WTC11 (cell line): Measurements from ENCODE around the gene LHPP. TPM values are rescaled to one million over a fixed set of nuclear protein-coding genes. Genes with fewer than 3 reads are reported as not detected.

ENCODE experiments used
- ATAC-seq: fragments of 200-7000 bp; cut with Tn5 transposase; 2 replicates; pipeline ENCODE4 v1.10.0; 2021; ENCODE audit warnings: mild to moderate bottlenecking, moderate library complexity
- CTCF ChIA-PET: fragments of 300-600 bp; sonication (Branson Sonifier 250); formaldehyde crosslinking; loops from one replicate; lab custom pipeline; 2021; ENCODE audit warnings: antibody characterized with exemption; lab: Charles Lee
- POLR2A ChIA-PET: fragments of 350-600 bp; sonication (Branson Sonifier 250); formaldehyde crosslinking; loops from one replicate; lab custom pipeline; 2021; ENCODE audit warnings: antibody characterized with exemption; lab: Charles Lee
- DNase-seq: peaks from one replicate; pipeline ENCODE4 v3.0.0; 2021; ENCODE audit warnings: low spot score
- H3K27ac Mint-ChIP-seq: 2 replicates; pipeline ENCODE4 v1.8.0; 2021; ENCODE audit warnings: mixed read lengths
- H3K27me3 Mint-ChIP-seq: 2 replicates; pipeline ENCODE4 v1.8.0; 2021; ENCODE audit warnings: low read depth, mild to moderate bottlenecking, moderate library complexity, mixed read lengths
- H3K36me3 Mint-ChIP-seq: 2 replicates; pipeline ENCODE4 v1.8.0; 2021; ENCODE audit warnings: mixed read lengths
- H3K4me1 Mint-ChIP-seq: 2 replicates; pipeline ENCODE4 v1.8.0; 2022; ENCODE audit warnings: mixed read lengths
- H3K4me3 Mint-ChIP-seq: 2 replicates; pipeline ENCODE4 v1.8.0; 2021; ENCODE audit warnings: mild to moderate bottlenecking, moderate library complexity, mixed read lengths
- H3K9me3 Mint-ChIP-seq: 2 replicates; pipeline ENCODE4 v1.8.0; 2021; ENCODE audit warnings: mixed read lengths
- E2F1 ChIP-seq: sonication (generic); formaldehyde crosslinking; IDR thresholded peaks from 2 replicates; pipeline ENCODE4 v1.8.0; 2022; ENCODE audit warnings: mild to moderate bottlenecking, missing genetic modification reagents
- EMX1 ChIP-seq: fragments of 250-450 bp; sonication (Bioruptor Pico); IDR thresholded peaks from 2 replicates; pipeline ENCODE4 v1.8.0; 2021; ENCODE audit warnings: mild to moderate bottlenecking
- FOXP1 ChIP-seq: sonication (generic); formaldehyde crosslinking; IDR thresholded peaks from 2 replicates; pipeline ENCODE4 v1.8.0; 2022; ENCODE audit warnings: missing genetic modification reagents, mild to moderate bottlenecking, moderate library complexity, borderline replicate concordance
- GTF2I ChIP-seq: fragments of 250-450 bp; sonication (Bioruptor Pico); conservative IDR thresholded peaks from 2 replicates; pipeline ENCODE4 v1.4.0; 2021; ENCODE audit warnings: mild to moderate bottlenecking
- IRF1 ChIP-seq: sonication (generic); formaldehyde crosslinking; IDR thresholded peaks from 2 replicates; pipeline ENCODE4 v1.8.0; 2023; ENCODE audit warnings: missing genetic modification reagents
- JUN ChIP-seq: sonication (generic); formaldehyde crosslinking; IDR thresholded peaks from 2 replicates; pipeline ENCODE4 v1.8.0; 2023; ENCODE audit warnings: mild to moderate bottlenecking, missing genetic modification reagents
- MXD4 ChIP-seq: fragments of 250-450 bp; sonication (Bioruptor Pico); IDR thresholded peaks from 2 replicates; pipeline ENCODE4 v1.8.0; 2021; ENCODE audit warnings: mild to moderate bottlenecking, moderate library complexity, borderline replicate concordance
- NFATC4 ChIP-seq: fragments of 250-450 bp; sonication (Bioruptor Pico); IDR thresholded peaks from 2 replicates; pipeline ENCODE4 v1.9.0; 2021; ENCODE audit warnings: mild to moderate bottlenecking
- NFYB ChIP-seq: sonication (generic); formaldehyde crosslinking; conservative IDR thresholded peaks from 2 replicates; pipeline ENCODE4 v1.8.0; 2022; ENCODE audit warnings: low read depth, missing genetic modification reagents
- NR3C1 ChIP-seq: sonication (generic); formaldehyde crosslinking; conservative IDR thresholded peaks from 2 replicates; pipeline ENCODE4 v1.8.1; 2023; ENCODE audit warnings: low read depth, mild to moderate bottlenecking, missing genetic modification reagents
- ZNF232 ChIP-seq: sonication (generic); formaldehyde crosslinking; IDR thresholded peaks from 2 replicates; pipeline ENCODE4 v1.8.0; 2022; ENCODE audit warnings: mild to moderate bottlenecking, missing genetic modification reagents
- ZNF425 ChIP-seq: fragments of 250-450 bp; sonication (Bioruptor Pico); conservative IDR thresholded peaks from 2 replicates; pipeline ENCODE4 v1.9.0; 2021; ENCODE audit warnings: mild to moderate bottlenecking
- ZNF512 ChIP-seq: sonication (generic); formaldehyde crosslinking; IDR thresholded peaks from 2 replicates; pipeline ENCODE4 v1.8.1; 2022; ENCODE audit warnings: missing genetic modification reagents, borderline replicate concordance
- total RNA-seq: library from RNA; stranded (reverse); gene quantifications from 3 replicates; pipeline ENCODE4 v1.2.3, GENCODE V29; 2021
- TF ChIP-seq, protein P1 (sequence below): sonication (generic); formaldehyde crosslinking; IDR thresholded peaks from 2 replicates; pipeline ENCODE4 v1.8.0; 2022; ENCODE audit warnings: mild to moderate bottlenecking, missing genetic modification reagents
- TF ChIP-seq, protein P2 (sequence below): fragments of 200-600 bp; IDR thresholded peaks from 2 replicates; pipeline ENCODE4 v1.8.0; 2022; ENCODE audit warnings: antibody characterized with exemption
- TF ChIP-seq, protein P3 (sequence below): fragments of 250-450 bp; sonication (Bioruptor Pico); IDR thresholded peaks from 2 replicates; pipeline ENCODE4 v1.9.0; 2021; ENCODE audit warnings: moderate library complexity, mild to moderate bottlenecking, inconsistent platforms, borderline replicate concordance
- TF ChIP-seq, protein P4 (sequence below): sonication (generic); formaldehyde crosslinking; IDR thresholded peaks from 2 replicates; pipeline ENCODE4 v1.8.1; 2022; ENCODE audit warnings: mild to moderate bottlenecking, missing genetic modification reagents, moderate library complexity, borderline replicate concordance

Gene LHPP
- total RNA-seq, 1 experiment from 2014 or later, result 33.2 TPM

GRCh38 chr10:124530816-124531215 lies 69.2 kb downstream of the LHPP start (continued):
- TF ChIP-seq EMX1 (CRISPR knock-in tag), result no peak
- TF ChIP-seq JUN (CRISPR knock-in tag), result no peak

- Mint-ChIP-seq H3K27me3 (no peaks in the 10 kb centered on the region; the same call in 1 of the 2 replicates), H3K4me3 (no peak overlapping the region), H3K9me3 (no peaks in the 10 kb centered on the region), H3K4me1 (peaks cover 42% of the 10 kb centered on the region), H3K27ac (peak overlapping the region; percentile 51; the same call in 1 of the 2 replicates), H3K36me3 (no peaks in the 10 kb centered on the region)
- TF ChIP-seq, protein P1, sequence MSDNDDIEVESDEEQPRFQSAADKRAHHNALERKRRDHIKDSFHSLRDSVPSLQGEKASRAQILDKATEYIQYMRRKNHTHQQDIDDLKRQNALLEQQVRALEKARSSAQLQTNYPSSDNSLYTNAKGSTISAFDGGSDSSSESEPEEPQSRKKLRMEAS, result 0 out of 2 replicates have a peak, but pooled peaks have one; percentile 35
- peak; percentile 30; the same call in 1 of the 2 replicates for TF ChIP-seq FOXP1 (CRISPR knock-in tag)
- TF ChIP-seq, protein P2, sequence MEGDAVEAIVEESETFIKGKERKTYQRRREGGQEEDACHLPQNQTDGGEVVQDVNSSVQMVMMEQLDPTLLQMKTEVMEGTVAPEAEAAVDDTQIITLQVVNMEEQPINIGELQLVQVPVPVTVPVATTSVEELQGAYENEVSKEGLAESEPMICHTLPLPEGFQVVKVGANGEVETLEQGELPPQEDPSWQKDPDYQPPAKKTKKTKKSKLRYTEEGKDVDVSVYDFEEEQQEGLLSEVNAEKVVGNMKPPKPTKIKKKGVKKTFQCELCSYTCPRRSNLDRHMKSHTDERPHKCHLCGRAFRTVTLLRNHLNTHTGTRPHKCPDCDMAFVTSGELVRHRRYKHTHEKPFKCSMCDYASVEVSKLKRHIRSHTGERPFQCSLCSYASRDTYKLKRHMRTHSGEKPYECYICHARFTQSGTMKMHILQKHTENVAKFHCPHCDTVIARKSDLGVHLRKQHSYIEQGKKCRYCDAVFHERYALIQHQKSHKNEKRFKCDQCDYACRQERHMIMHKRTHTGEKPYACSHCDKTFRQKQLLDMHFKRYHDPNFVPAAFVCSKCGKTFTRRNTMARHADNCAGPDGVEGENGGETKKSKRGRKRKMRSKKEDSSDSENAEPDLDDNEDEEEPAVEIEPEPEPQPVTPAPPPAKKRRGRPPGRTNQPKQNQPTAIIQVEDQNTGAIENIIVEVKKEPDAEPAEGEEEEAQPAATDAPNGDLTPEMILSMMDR, result 0 out of 2 replicates have a peak, but pooled peaks have one; percentile 33
- no peak for TF ChIP-seq NFYB
- TF ChIP-seq, protein P3, sequence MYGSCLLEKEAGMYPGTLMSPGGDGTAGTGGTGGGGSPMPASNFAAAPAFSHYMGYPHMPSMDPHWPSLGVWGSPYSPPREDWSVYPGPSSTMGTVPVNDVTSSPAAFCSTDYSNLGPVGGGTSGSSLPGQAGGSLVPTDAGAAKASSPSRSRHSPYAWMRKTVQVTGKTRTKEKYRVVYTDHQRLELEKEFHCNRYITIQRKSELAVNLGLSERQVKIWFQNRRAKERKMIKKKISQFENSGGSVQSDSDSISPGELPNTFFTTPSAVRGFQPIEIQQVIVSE, result no peak
- ATAC-seq (peak; percentile 76), DNase-seq (peak; percentile 78)
- POLR2A ChIA-PET, result no interaction called here
- CTCF ChIA-PET, result interaction anchor here (0.5 to 5.4 kb wide), 7 partner anchors 9 to 249 kb away, joined by 3 to 46 read pairs (median 4); no protein-coding TSS in a partner anchor
Measured at GRCh38 chr10:124532106-124532641, 70.6 kb downstream of the LHPP start.

DNA sequence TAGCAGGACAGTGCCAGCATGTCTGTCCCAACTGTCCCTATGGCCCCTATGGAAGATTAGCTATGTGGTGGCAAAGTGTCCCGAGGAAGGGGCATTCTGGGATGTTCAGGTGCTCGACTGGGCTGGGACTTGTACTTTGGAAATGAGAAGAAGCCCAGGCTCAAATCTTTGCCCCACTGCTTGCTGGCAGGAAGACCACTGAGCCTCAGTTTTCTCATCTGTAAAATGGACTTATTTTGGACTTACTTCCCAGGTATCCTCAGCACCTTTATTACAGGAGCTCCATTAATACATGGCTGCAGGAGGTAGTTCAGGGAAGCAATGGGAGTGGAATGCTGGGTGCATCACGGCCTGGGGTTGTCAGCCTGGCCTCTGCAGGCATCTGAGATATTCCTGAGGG lies 71.2 kb downstream of the LHPP start:
- CTCF ChIA-PET, result interaction anchor here (0.5 to 5.4 kb wide), 6 partner anchors 21 to 249 kb away, joined by 3 to 46 read pairs (median 4); no protein-coding TSS in a partner anchor
- H3K27ac Mint-ChIP-seq, result no peak overlapping the region
- peaks cover 42% of the 10 kb centered on the region for H3K4me1 Mint-ChIP-seq
- H3K4me3 Mint-ChIP-seq, result no peak overlapping the region
- ATAC-seq (no peak), DNase-seq (no peak)
- no peaks in the 10 kb centered on the region for H3K36me3 Mint-ChIP-seq
- H3K9me3 Mint-ChIP-seq, result no peaks in the 10 kb centered on the region
- H3K27me3 Mint-ChIP-seq, result no peaks in the 10 kb centered on the region; the same call in 1 of the 2 replicates
- POLR2A ChIA-PET, result no interaction called here
- no peak for TF ChIP-seq NR3C1
- TF ChIP-seq MXD4 (CRISPR knock-in tag), result no peak
- TF ChIP-seq NFATC4 (CRISPR knock-in tag), result no peak
- TF ChIP-seq FOXP1 (CRISPR knock-in tag), result no peak
- TF ChIP-seq, protein P2, result no peak
- no peak for TF ChIP-seq ZNF512 (CRISPR knock-in tag)
- TF ChIP-seq E2F1, result no peak
- TF ChIP-seq, protein P4, sequence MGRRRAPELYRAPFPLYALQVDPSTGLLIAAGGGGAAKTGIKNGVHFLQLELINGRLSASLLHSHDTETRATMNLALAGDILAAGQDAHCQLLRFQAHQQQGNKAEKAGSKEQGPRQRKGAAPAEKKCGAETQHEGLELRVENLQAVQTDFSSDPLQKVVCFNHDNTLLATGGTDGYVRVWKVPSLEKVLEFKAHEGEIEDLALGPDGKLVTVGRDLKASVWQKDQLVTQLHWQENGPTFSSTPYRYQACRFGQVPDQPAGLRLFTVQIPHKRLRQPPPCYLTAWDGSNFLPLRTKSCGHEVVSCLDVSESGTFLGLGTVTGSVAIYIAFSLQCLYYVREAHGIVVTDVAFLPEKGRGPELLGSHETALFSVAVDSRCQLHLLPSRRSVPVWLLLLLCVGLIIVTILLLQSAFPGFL (CRISPR knock-in tag), result no peak
- no peak for TF ChIP-seq ZNF425 (CRISPR knock-in tag)
- TF ChIP-seq, protein P3, result no peak
- no peak for TF ChIP-seq IRF1
- TF ChIP-seq GTF2I (CRISPR knock-in tag), result no peak
- no peak for TF ChIP-seq ZNF232 (CRISPR knock-in tag)
